ENCODE measurements around the gene ATP5F1D. TPM values are rescaled to one million over a fixed set of nuclear protein-coding genes. Genes with fewer than 3 reads are reported as not detected.

ATP5F1D gene
- total and polyA plus RNA-seq, 2 donors (not counting 3 experiments of a cell fraction or from before 2014, with no cell fraction given): 167 to 192 TPM

DNA sequence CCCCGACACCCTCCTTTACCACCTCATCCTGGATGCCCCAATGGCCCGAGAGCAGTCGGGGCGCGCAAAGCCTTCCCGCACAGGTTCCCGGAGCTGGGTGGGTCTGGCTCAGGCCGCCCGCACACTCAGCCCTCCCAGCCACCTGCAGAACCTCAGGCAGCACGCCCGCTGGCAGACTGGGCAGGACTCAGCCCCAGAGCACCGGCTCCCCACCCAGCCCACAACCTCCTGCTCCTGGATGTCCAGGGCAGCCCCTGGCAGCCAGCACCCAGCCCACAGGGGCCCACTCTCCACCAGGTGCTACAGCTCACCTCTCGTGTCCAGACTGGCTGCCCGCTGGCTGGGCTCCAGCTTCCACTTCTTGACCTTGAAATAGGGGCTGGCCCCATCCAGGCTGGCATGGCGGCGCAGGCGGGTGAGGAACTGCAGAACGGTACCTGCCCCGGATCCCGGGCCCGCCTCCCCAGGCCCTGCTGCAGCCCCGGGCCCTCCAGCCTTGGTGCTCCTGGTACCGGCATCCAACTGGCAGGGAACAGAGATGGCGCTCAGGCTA is 8.4 kb upstream of the ATP5F1D start:
- intact Hi-C loops (cut with micrococcal nuclease): no loop called here
- POLR2A ChIA-PET: no interaction called here
- no peak for FAIRE-seq

More for the DNA sequence above, 8.4 kb upstream of the ATP5F1D start:
- no peaks in the 10 kb centered on the region for H3K9me3 ChIP-seq (replicated peaks; ENCODE audit: control insufficient read depth, insufficient read depth, low read length)
- no peaks in the 10 kb centered on the region for H3K9me1 ChIP-seq (replicated peaks; ENCODE audit: control insufficient read depth, extremely low read depth, insufficient read depth, low read length)
- H3K4me1 ChIP-seq (ENCODE audit: control insufficient read depth, extremely low read depth, insufficient read depth, low read length): peaks cover 10% of the 10 kb centered on the region
- H3K36me3 ChIP-seq (ENCODE audit: control insufficient read depth in 2 of 2, extremely low read depth in 1 of 2, insufficient read depth in 2 of 2, low read length in 2 of 2): peaks cover 0 to 18% of the 10 kb centered on the region in 2 experiments
- H2AFZ ChIP-seq (ENCODE audit: low read depth, low read length): no peak overlapping the region
- TF ChIP-seq POLR2AphosphoS5 (IDR thresholded peaks at IDR 0.05; ENCODE audit: insufficient read depth, low read depth, low read length) (no peak), JUN (IDR thresholded peaks at IDR 0.05; ENCODE audit: borderline replicate concordance, insufficient read depth, insufficient read length, low read depth) (no peak), EZH2 (IDR thresholded peaks at IDR 0.05; ENCODE audit: borderline replicate concordance, low read depth, low read length, severe bottlenecking) (no peak), FOS (IDR thresholded peaks at IDR 0.05; ENCODE audit: borderline replicate concordance, insufficient read depth, low read length) (no peak), GATA2 (IDR thresholded peaks at IDR 0.05; ENCODE audit: insufficient read depth, insufficient read length, low read depth, low read length) (no peak), POLR2A (IDR thresholded peaks at IDR 0.05; ENCODE audit: low read depth, low read length) (no peak), MYC (IDR thresholded peaks at IDR 0.05; ENCODE audit: low read depth, low read length) (no peak)
- TF ChIP-seq, protein P1, sequence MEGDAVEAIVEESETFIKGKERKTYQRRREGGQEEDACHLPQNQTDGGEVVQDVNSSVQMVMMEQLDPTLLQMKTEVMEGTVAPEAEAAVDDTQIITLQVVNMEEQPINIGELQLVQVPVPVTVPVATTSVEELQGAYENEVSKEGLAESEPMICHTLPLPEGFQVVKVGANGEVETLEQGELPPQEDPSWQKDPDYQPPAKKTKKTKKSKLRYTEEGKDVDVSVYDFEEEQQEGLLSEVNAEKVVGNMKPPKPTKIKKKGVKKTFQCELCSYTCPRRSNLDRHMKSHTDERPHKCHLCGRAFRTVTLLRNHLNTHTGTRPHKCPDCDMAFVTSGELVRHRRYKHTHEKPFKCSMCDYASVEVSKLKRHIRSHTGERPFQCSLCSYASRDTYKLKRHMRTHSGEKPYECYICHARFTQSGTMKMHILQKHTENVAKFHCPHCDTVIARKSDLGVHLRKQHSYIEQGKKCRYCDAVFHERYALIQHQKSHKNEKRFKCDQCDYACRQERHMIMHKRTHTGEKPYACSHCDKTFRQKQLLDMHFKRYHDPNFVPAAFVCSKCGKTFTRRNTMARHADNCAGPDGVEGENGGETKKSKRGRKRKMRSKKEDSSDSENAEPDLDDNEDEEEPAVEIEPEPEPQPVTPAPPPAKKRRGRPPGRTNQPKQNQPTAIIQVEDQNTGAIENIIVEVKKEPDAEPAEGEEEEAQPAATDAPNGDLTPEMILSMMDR (IDR thresholded peaks at IDR 0.05; ENCODE audit: extremely low read depth in 1 of 2, insufficient read depth in 1 of 2, low read depth in 1 of 2, low read length in 2 of 2): no peak
- TF ChIP-seq, protein P2, sequence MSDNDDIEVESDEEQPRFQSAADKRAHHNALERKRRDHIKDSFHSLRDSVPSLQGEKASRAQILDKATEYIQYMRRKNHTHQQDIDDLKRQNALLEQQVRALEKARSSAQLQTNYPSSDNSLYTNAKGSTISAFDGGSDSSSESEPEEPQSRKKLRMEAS (IDR thresholded peaks at IDR 0.05; ENCODE audit: insufficient read depth, insufficient read length): no peak
- no peaks in the 10 kb centered on the region for H3K79me2 ChIP-seq (ENCODE audit: control insufficient read depth, insufficient read depth, low read length)
- dilution Hi-C loops (cut with MboI; ENCODE audit: extremely low pct_ligation_motif_present, low sequenced_read_pairs): no loop called here
- no peak overlapping the region for H3K4me3 ChIP-seq (replicated peaks in 1 of 3; ENCODE audit: insufficient read depth in 1 of 3, low read depth in 1 of 3, low read length in 3 of 3)
- no peaks in the 10 kb centered on the region for H4K20me1 ChIP-seq (replicated peaks; ENCODE audit: control insufficient read depth, extremely low read depth, insufficient read depth, low read length)
- CTCF ChIA-PET: interaction anchor here (0.7 to 1.6 kb wide), 4 partner anchors 10 to 172 kb away, joined by 3 to 7 read pairs (median 4); no protein-coding TSS in a partner anchor
- no peaks in the 10 kb centered on the region for H3K27me3 ChIP-seq (ENCODE audit: control insufficient read depth in 2 of 2, insufficient read depth in 2 of 2, low read length in 2 of 2)
- no peak for DNase-seq (ENCODE audit: low read depth, low spot score)
- no TSS peak for BruUV-seq (replicated peaks)
- H3K27ac ChIP-seq (ENCODE audit: insufficient read depth, low read depth, low read length): no peak overlapping the region
- H3K4me2 ChIP-seq (ENCODE audit: insufficient read depth, low read length): no peak overlapping the region
- no peak overlapping the region for H3K9ac ChIP-seq (replicated peaks; ENCODE audit: extremely low read depth, insufficient read depth, low read length)

Data from endothelial cell of umbilical vein (primary cell).